Activated B cell treated with CpG ODN at 0.5 μM for 24 hours (primary cell): ENCODE results near the gene OSBPL3. TPM values are rescaled to one million over a fixed set of nuclear protein-coding genes. Genes with fewer than 3 reads are reported as not detected.
A peak's percentile ranks its signal among the peaks of the same experiment; 100 is the strongest.

Experiments
- ATAC-seq: fragments of 200-7000 bp; cut with Tn5 transposase; one replicate; pipeline ENCODE4 v1.10.0; 2021; ENCODE audit warnings: low read depth, mild to moderate bottlenecking, moderate library complexity
- CTCF ChIA-PET: fragments of 350-600 bp; sonication (Branson Sonifier 250); formaldehyde crosslinking; loops from one replicate; lab custom pipeline; 2021; ENCODE audit warnings: antibody characterized with exemption; lab: Charles Lee
- POLR2A ChIA-PET: fragments of 350-600 bp; sonication (Branson Sonifier 250); formaldehyde crosslinking; loops from one replicate; lab custom pipeline; 2021; ENCODE audit warnings: antibody characterized with exemption; lab: Charles Lee
- DNase-seq: peaks from one replicate; pipeline ENCODE4 v3.0.0; 2022
- H3K27ac Mint-ChIP-seq: one replicate; pipeline ENCODE4 v1.8.0; 2020; ENCODE audit warnings: mixed read lengths
- H3K27me3 Mint-ChIP-seq: one replicate; pipeline ENCODE4 v1.8.0; 2021; ENCODE audit warnings: mixed read lengths
- H3K36me3 Mint-ChIP-seq: one replicate; pipeline ENCODE4 v1.8.0; 2021; ENCODE audit warnings: low read depth, mixed read lengths
- H3K4me1 Mint-ChIP-seq: one replicate; pipeline ENCODE4 v1.8.0; 2021; ENCODE audit warnings: mixed read lengths
- H3K4me3 Mint-ChIP-seq: one replicate; pipeline ENCODE4 v1.8.0; 2020; ENCODE audit warnings: mild to moderate bottlenecking, mixed read lengths
- H3K9me3 Mint-ChIP-seq: one replicate; pipeline ENCODE4 v1.8.0; 2020; ENCODE audit warnings: mixed read lengths
- intact Hi-C: fragments of 100-400 bp; cut with micrococcal nuclease; formaldehyde crosslinking; loops from one replicate; pipeline ENCODE4 v1.15.1; 2024
- total RNA-seq: library from RNA; stranded (reverse); gene quantifications from 2 replicates; pipeline ENCODE4 v1.2.3, GENCODE V29; 2022
- TF ChIP-seq, protein P1 (sequence below): fragments of 200-600 bp; IDR thresholded peaks from one replicate; pipeline ENCODE4 v1.8.0; 2022; ENCODE audit warnings: antibody characterized with exemption, mild to moderate bottlenecking

The OSBPL3 gene
- total RNA-seq, 1 donor from 2014 or later: 33.3 TPM

DNA sequence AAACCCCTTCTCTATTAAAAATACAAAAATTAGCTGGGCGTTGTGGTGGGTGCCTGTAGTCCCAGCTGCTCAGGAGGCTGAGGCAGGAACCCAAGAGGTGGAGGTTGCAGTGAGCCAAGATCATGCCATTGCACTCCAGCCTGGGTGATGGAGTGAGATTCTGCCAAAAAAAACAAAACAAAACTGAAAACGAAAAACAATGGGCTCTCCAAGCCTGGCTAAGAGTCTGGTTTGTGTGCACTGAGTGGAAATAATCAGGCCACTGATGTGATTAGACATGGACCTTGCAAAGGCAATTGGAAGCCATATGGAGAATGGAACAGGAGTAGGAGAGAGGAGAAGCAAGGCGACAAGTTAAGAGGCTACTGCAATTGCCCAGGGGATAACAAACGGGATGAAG is 162.6 kb downstream of the OSBPL3 start:
- no peaks in the 10 kb centered on the region for H3K27me3 Mint-ChIP-seq
- H3K36me3 Mint-ChIP-seq: peaks cover 44% of the 10 kb centered on the region
- POLR2A ChIA-PET: interaction anchor here (1.3 kb wide), 1 partner anchor 164 kb away, joined by 3 read pairs; no protein-coding TSS in a partner anchor

DNA sequence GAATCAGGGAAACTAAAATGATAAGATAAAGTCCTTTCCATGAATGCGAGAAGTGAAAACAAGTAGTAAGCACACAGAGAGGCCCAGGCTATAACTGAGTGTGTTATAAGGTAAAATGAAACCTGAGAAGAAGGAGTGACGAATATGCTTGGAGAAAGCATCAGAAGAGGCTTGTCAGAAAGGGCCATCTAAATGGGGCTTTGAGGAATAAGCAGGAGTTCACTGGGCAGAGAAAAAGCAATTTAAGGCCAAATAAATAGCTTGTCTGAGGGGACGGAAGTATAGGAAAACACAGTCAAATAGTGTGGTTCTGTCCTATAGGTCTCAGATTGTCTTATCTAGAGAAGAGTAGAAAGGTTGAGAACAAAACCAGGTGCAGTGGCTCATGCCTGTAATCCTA is 163.1 kb downstream of the OSBPL3 start:
- no peak overlapping the region for H3K27ac Mint-ChIP-seq
- ChIA-PET POLR2A (interaction anchor here (0.5 to 1.3 kb wide), 2 partner anchors 165 to 253 kb away, joined by 3 read pairs; no protein-coding TSS in a partner anchor), CTCF (interaction anchor here (1.8 to 1.9 kb wide), 2 partner anchors 253 to 277 kb away, joined by 8 to 10 read pairs; no protein-coding TSS in a partner anchor)
- TF ChIP-seq, protein P1, sequence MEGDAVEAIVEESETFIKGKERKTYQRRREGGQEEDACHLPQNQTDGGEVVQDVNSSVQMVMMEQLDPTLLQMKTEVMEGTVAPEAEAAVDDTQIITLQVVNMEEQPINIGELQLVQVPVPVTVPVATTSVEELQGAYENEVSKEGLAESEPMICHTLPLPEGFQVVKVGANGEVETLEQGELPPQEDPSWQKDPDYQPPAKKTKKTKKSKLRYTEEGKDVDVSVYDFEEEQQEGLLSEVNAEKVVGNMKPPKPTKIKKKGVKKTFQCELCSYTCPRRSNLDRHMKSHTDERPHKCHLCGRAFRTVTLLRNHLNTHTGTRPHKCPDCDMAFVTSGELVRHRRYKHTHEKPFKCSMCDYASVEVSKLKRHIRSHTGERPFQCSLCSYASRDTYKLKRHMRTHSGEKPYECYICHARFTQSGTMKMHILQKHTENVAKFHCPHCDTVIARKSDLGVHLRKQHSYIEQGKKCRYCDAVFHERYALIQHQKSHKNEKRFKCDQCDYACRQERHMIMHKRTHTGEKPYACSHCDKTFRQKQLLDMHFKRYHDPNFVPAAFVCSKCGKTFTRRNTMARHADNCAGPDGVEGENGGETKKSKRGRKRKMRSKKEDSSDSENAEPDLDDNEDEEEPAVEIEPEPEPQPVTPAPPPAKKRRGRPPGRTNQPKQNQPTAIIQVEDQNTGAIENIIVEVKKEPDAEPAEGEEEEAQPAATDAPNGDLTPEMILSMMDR: no peak
- no peaks in the 10 kb centered on the region for H3K27me3 Mint-ChIP-seq
- DNase-seq (no peak), ATAC-seq (no peak)
- no peaks in the 10 kb centered on the region for H3K9me3 Mint-ChIP-seq
- peaks cover 45% of the 10 kb centered on the region for H3K36me3 Mint-ChIP-seq
- H3K4me3 Mint-ChIP-seq: no peak overlapping the region
- intact Hi-C loops: no loop called here
- peaks cover 22% of the 10 kb centered on the region for H3K4me1 Mint-ChIP-seq

More for the DNA sequence above, 162.6 kb downstream of the OSBPL3 start:
- Mint-ChIP-seq H3K9me3 (no peaks in the 10 kb centered on the region), H3K4me1 (peaks cover 27% of the 10 kb centered on the region), H3K4me3 (no peak overlapping the region), H3K27ac (no peak overlapping the region)
- ATAC-seq (no peak), DNase-seq (no peak)
- CTCF ChIA-PET: interaction anchor here (1.8 to 1.9 kb wide), 2 partner anchors 253 to 276 kb away, joined by 8 to 10 read pairs; no protein-coding TSS in a partner anchor
- intact Hi-C loops: no loop called here
- TF ChIP-seq, protein P1: no peak

DNA sequence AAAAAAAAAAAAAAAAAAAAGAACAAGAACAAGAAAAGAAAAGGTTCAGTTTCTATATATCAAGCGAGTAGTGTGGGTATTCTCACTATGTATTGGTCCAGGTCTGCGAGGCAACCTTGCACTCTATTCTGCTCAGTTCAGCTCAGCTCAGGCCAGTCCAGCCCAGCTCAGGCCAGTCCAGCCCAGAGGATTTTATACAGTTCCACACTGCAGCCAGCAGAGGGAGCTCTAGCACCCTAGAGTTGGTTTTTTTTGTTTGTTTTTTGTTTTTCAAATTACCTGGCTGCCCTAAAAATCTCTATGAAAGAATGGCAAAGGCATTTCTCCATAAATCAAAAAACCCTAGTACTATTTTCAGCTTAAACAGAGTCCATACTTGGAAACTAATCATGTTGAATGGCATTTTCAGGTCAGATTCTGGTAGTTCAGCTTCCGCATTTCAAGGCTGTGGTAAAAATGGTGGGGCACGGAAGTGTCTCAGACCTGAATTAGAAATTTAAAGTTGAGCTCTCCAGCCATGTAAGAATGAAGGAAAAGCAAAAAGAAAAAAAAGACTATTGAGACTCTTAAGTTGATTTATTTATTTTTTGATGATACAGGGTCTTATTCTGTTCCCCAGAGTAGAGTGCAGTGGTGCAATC is 167.6 kb downstream of the OSBPL3 start:
- no peaks in the 10 kb centered on the region for H3K27me3 Mint-ChIP-seq
- H3K4me3 Mint-ChIP-seq: no peak overlapping the region
- peaks cover 68% of the 10 kb centered on the region for H3K36me3 Mint-ChIP-seq
- intact Hi-C loops: loop anchor here (1.0 kb wide), 4 partner anchors 258 to 348 kb away; no protein-coding TSS in a partner anchor
- no peak overlapping the region for H3K27ac Mint-ChIP-seq
- POLR2A ChIA-PET: interaction anchor here (0.6 to 1.2 kb wide), 4 partner anchors 48 to 323 kb away, joined by 3 to 10 read pairs (median 6); no protein-coding TSS in a partner anchor
- DNase-seq (no peak), ATAC-seq (peak; percentile 61)
- H3K4me1 Mint-ChIP-seq: no peaks in the 10 kb centered on the region
- CTCF ChIA-PET: interaction anchor here (0.7 to 8.7 kb wide), 36 partner anchors 9 to 618 kb away, joined by 3 to 213 read pairs (median 4); partner anchors contain the start of gene OSBPL3
- H3K9me3 Mint-ChIP-seq: no peaks in the 10 kb centered on the region
- TF ChIP-seq, protein P1: peak; percentile 85

DNA sequence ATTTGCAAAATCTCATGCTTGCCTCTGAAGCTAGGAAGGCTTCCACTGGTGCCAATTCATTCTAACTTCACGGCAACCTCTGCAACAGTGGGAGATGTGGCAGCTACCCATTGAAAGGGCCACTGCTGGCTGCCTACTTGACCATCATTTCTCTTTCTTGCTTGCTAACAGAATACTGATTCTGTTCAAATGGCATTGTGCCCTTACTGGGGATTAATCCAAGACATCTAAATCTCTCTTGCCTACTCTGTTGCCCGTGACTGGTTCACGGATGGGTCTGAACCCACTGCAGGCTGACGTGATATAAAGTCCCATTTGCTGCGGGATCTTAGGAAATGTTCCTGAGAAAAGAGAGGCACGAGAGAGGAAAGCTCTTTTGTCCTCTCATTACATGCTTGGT is 171.5 kb downstream of the OSBPL3 start:
- TF ChIP-seq, protein P1: no peak
- H3K36me3 Mint-ChIP-seq: peaks cover 57% of the 10 kb centered on the region
- ATAC-seq (no peak), DNase-seq (no peak)
- H3K27me3 Mint-ChIP-seq: no peaks in the 10 kb centered on the region
- no peaks in the 10 kb centered on the region for H3K9me3 Mint-ChIP-seq
- ChIA-PET CTCF (interaction anchor here (0.9 to 8.7 kb wide), 2 partner anchors 12 to 286 kb away, joined by 4 to 213 read pairs; no protein-coding TSS in a partner anchor), POLR2A (no interaction called here)
- H3K4me3 Mint-ChIP-seq: no peak overlapping the region
- H3K4me1 Mint-ChIP-seq: no peaks in the 10 kb centered on the region
- H3K27ac Mint-ChIP-seq: no peak overlapping the region
- intact Hi-C loops: no loop called here

DNA sequence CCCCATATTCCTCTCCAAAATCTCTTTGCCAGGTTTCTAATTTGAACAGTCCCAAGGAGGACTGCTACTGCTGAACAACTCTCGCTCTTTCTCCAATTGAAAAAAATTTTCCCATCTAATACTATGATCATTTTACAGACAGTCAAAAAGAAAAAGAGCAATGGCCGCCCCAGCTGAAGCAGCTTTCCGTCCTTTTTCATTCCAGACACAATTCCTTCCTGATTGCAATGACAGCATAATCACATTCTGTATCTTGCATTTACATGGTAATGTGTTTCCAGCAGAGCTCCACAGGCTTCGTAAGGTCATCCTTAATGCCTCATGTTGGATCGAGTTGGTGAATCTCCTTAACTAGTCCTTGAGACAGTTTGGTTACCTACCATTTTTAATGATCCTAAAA is 177.7 kb downstream of the OSBPL3 start:
- ChIA-PET CTCF (interaction anchor here (1.2 kb wide), 1 partner anchor 10 kb away, joined by 4 read pairs; no protein-coding TSS in a partner anchor), POLR2A (no interaction called here)
- Mint-ChIP-seq H3K4me1 (no peaks in the 10 kb centered on the region), H3K9me3 (no peaks in the 10 kb centered on the region), H3K27me3 (no peaks in the 10 kb centered on the region), H3K36me3 (peaks cover 62% of the 10 kb centered on the region), H3K27ac (no peak overlapping the region), H3K4me3 (no peak overlapping the region)
- TF ChIP-seq, protein P1: no peak
- intact Hi-C loops: no loop called here
- no peak for ATAC-seq
- DNase-seq: no peak
